T-helper 2 cell treated with Interferon-gamma antibody and Interleukin-4, amounts not matched to agents 5 μg/mL and 100 μg/mL, for 36 hours (primary cell): ENCODE results near the gene MTHFD1L.
A peak's percentile ranks its signal among the peaks of the same experiment; 100 is the strongest.

Experiments
- DNase-seq: peaks from one replicate; pipeline ENCODE4 v3.0.0; 2021; ENCODE audit warnings: low spot score
- H3K27ac Mint-ChIP-seq: one replicate; pipeline ENCODE4 v1.8.0; 2021; ENCODE audit warnings: mild to moderate bottlenecking, mixed read lengths
- H3K27me3 Mint-ChIP-seq: one replicate; pipeline ENCODE4 v1.8.0; 2021; ENCODE audit warnings: low read depth, mixed read lengths
- H3K36me3 Mint-ChIP-seq: one replicate; pipeline ENCODE4 v1.8.0; 2021; ENCODE audit warnings: low read depth, mixed read lengths
- H3K4me1 Mint-ChIP-seq: one replicate; pipeline ENCODE4 v1.8.0; 2021; ENCODE audit warnings: low read depth, mixed read lengths
- H3K4me3 Mint-ChIP-seq: one replicate; pipeline ENCODE4 v1.8.0; 2022; ENCODE audit warnings: mild to moderate bottlenecking, moderate library complexity, mixed read lengths
- H3K9me3 Mint-ChIP-seq: one replicate; pipeline ENCODE4 v1.8.0; 2021; ENCODE audit warnings: mixed read lengths

The MTHFD1L gene

DNA sequence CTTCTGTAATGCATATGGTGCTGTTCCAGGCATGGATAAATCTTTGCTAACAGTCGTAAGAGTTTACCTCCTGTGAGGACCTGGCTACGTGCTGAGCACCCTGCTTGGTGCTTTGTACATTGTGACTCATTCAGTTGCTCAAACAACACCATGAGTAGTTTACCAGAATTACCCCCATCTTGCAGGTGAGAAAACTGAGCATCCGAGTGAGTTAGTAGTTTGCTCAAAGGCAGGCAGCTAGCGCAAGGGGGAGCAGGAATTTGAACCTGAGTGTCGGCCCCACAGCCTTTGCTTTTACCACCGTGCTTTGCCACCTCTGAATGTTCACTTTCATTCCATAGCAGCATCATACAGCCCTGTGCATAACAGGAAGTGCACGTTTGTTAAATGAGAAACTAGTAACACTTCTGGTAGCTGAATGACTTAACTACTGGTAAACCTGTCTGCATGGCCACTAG lies 121.9 kb downstream of the MTHFD1L start:
- Mint-ChIP-seq H3K36me3 (peaks cover 18% of the 10 kb centered on the region), H3K27ac (peak overlapping the region; percentile 96), H3K27me3 (no peaks in the 10 kb centered on the region), H3K4me1 (peaks cover 9% of the 10 kb centered on the region), H3K4me3 (peak overlapping the region; percentile 79), H3K9me3 (no peaks in the 10 kb centered on the region)
- peak; percentile 44 for DNase-seq

DNA sequence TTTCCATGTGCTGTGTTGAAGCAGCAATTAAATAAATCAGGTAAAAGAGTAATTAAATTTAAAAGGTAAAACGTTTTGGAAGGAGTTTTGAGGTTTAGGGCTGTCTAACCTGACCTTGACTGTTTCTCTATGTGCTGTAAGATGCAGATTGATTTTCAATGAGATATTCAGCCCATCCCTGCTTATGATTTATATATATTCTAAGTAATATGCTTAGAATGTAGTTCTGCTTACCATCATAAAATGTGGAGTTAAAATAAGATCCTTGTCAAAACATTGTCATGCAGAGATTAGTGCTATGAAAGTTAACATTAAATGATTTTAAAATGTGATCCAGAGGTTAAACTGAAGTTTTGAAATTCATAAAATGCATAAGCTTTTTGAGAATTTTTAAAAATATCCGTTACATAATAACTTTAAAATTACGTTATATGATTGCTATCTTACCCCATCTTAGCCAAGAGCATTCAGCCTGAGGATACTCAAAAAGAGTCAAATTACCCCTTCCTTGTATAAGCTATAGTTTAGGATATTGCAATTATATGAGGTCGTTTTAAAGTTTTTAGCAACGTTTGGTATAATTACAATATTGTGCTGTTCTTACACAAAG lies 122.5 kb downstream of the MTHFD1L start:
- no peaks in the 10 kb centered on the region for H3K27me3 Mint-ChIP-seq
- H3K4me3 Mint-ChIP-seq, result peak overlapping the region; percentile 79
- peaks cover 9% of the 10 kb centered on the region for H3K4me1 Mint-ChIP-seq
- no peaks in the 10 kb centered on the region for H3K9me3 Mint-ChIP-seq
- peak overlapping the region; percentile 96 for H3K27ac Mint-ChIP-seq
- no peak for DNase-seq
- peaks cover 19% of the 10 kb centered on the region for H3K36me3 Mint-ChIP-seq

DNA sequence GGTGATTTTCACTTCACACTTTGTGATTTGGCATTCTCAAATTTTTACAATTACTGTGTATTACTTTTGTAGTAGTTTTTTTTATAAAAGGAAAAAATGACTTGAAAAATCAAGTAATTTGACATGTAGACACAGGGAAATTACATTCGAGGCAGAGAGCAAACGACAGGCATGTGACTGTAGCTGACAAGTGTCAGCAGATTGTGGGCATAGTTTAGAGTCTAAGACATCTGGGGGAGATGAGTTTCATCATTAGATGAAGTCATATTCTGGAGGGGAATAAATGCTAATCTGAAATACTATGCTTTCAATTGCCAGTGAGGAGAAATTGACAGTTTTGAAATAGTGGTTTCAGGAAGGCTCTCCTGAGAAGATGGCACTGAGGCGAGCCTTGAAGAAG lies 126.0 kb downstream of the MTHFD1L start:
- Mint-ChIP-seq H3K36me3 (peaks cover 27% of the 10 kb centered on the region), H3K9me3 (peaks cover 5% of the 10 kb centered on the region), H3K27me3 (no peaks in the 10 kb centered on the region), H3K27ac (no peak overlapping the region), H3K4me3 (no peak overlapping the region), H3K4me1 (peaks cover 9% of the 10 kb centered on the region)
- DNase-seq, result no peak

DNA sequence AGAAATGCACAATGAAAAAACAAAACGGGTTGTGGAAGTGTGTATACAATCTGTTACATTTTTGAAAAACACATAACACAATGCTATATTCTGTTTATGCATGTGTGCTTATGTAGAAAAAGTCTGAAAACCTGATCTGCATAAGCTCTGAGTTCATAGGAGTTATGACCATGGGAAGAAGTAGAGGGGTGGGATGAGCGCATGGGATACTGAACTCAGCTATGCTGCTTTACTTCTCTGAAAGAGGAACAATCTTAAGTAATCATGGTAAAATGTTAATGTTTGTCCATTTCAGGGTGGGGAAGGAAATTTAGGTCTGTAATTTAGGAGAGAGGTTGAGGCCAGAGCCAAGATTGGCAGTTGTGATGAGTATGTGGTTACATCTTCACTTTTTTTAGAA lies 126.8 kb downstream of the MTHFD1L start:
- no peak overlapping the region for H3K27ac Mint-ChIP-seq
- H3K4me1 Mint-ChIP-seq, result peaks cover 6% of the 10 kb centered on the region
- no peak overlapping the region for H3K4me3 Mint-ChIP-seq
- peaks cover 5% of the 10 kb centered on the region for H3K9me3 Mint-ChIP-seq
- peaks cover 28% of the 10 kb centered on the region for H3K36me3 Mint-ChIP-seq
- DNase-seq, result no peak
- no peaks in the 10 kb centered on the region for H3K27me3 Mint-ChIP-seq

DNA sequence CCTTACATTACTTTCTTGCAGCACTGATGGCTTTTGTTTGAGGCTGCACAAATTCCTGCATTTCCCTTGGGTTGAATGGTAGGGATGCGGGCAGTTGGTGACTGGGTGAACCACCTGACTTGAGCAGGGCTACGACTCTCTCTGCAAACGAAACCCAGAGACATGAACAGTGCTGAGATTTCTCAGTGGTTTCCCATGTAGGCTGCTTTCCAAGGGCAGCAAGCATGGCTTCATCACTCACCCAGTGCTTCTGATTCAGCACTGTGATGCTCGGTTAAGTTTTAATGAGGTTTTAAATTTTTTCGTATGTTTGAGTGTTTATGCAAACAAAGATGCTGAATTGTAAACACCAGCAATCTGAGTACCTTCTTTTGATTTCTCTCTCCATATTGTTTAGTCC lies 127.2 kb downstream of the MTHFD1L start:
- Mint-ChIP-seq H3K27me3 (no peaks in the 10 kb centered on the region), H3K9me3 (peaks cover 5% of the 10 kb centered on the region), H3K4me3 (no peak overlapping the region), H3K27ac (no peak overlapping the region), H3K36me3 (peaks cover 28% of the 10 kb centered on the region), H3K4me1 (peaks cover 2% of the 10 kb centered on the region)
- DNase-seq, result no peak

DNA sequence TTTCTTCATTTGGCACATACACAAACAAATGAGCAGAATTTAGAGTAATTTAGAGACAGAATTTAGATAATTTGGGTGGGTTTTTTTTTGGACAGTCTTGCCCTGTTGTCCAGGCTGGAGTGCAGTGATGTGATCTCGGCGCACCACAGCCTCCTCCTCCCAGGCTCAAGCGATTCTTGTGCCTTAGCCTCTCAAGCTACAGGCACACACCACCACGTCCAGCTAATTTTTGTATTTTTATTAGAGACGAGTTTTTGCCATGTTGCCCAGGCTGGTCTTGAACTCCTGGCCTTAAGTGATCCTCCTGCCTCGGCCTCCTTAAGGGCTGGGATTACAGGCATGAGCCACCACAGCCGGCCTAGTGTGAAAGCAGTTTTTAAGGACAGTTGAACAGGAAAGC lies 127.8 kb downstream of the MTHFD1L start:
- no peak for DNase-seq
- Mint-ChIP-seq H3K9me3 (peaks cover 5% of the 10 kb centered on the region), H3K36me3 (peaks cover 30% of the 10 kb centered on the region), H3K4me1 (peaks cover 2% of the 10 kb centered on the region), H3K4me3 (no peak overlapping the region), H3K27ac (no peak overlapping the region), H3K27me3 (no peaks in the 10 kb centered on the region)

DNA sequence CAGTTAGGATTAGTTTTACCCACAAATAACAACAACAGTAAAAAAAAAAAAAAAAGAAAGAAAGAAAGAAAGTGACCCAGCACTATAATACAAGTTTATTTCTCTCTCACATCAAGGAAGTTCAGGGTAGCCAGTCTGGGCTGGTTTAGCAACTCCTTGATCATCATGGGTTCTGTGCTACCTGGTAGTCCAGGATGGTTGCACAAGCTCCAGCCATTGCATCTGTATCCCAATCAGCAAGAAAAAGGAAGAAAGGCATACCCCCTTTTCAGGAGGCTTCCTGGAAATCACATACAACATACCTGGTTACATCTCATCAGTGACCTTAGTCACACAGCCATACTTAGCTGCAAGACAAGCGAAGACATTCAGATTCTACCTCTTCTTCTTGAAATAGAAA lies 128.5 kb downstream of the MTHFD1L start:
- Mint-ChIP-seq H3K36me3 (peaks cover 30% of the 10 kb centered on the region), H3K27me3 (no peaks in the 10 kb centered on the region), H3K4me1 (peaks cover 2% of the 10 kb centered on the region), H3K9me3 (peaks cover 5% of the 10 kb centered on the region), H3K4me3 (no peak overlapping the region), H3K27ac (no peak overlapping the region)
- no peak for DNase-seq

DNA sequence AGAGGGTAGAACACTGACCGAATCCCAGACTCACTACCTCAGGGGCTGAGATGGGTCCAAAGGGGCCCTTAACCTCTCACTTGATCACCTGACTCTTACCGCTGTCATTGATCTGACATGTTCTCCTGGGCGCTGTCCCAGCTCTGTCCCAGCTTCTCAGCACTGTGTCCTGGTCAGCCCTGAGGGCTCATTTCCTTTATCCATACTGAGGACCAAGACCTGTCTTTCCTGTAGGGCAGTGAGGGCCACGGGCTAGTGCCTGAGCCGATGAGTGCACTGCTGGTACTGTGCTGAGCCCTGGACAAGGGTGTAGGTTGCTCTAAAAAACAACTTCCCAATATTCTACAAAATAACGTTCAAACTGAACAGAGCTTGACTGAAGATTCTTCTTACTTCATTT lies 131.5 kb downstream of the MTHFD1L start:
- H3K4me3 Mint-ChIP-seq, result no peak overlapping the region
- H3K27ac Mint-ChIP-seq, result no peak overlapping the region
- H3K27me3 Mint-ChIP-seq, result no peaks in the 10 kb centered on the region
- H3K9me3 Mint-ChIP-seq, result peaks cover 5% of the 10 kb centered on the region
- H3K36me3 Mint-ChIP-seq, result peaks cover 24% of the 10 kb centered on the region
- no peak for DNase-seq
- H3K4me1 Mint-ChIP-seq, result peaks cover 6% of the 10 kb centered on the region

DNA sequence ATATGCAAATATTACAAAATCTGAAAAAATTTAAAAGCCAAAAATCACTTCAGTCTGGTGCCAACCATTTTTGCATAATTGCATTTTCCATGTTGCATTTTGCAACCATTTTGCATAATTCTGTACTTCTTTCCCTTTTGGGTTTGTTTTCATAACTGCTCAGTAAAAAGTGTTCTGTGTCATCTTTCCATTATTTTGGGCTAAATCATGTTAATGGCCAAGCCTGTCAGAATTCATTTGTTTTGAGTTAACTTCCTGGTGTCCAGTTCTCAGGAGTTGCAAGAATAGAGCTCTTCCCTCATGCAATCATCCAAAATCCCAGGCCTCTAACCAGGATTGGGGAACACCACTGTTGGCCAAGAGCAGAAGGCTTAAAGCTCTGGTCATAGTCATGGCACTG lies 133.6 kb downstream of the MTHFD1L start:
- Mint-ChIP-seq H3K9me3 (peaks cover 4% of the 10 kb centered on the region), H3K4me1 (peaks cover 8% of the 10 kb centered on the region), H3K4me3 (no peak overlapping the region), H3K36me3 (peaks cover 13% of the 10 kb centered on the region), H3K27ac (no peak overlapping the region), H3K27me3 (no peaks in the 10 kb centered on the region)
- DNase-seq, result no peak

DNA sequence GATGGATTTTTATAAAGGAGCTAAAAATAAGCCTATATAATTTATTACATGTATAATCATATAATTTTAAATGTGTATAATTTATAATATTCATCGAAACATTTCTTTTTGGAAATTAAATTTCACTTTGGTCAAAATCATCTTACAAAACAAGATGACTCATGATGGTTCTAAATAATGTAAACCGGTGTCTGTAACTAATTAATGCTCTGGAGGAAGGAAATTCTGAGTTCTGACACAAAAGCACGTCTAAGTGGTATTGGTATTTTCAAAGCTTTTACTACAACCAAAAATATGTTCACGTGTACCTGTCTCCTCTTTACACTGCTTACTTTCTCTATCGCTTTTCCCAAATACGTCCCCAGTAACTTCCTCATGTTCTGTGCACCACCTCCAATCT lies 134.1 kb downstream of the MTHFD1L start:
- H3K36me3 Mint-ChIP-seq, result peaks cover 11% of the 10 kb centered on the region
- DNase-seq, result no peak
- H3K4me1 Mint-ChIP-seq, result peaks cover 12% of the 10 kb centered on the region
- H3K4me3 Mint-ChIP-seq, result no peak overlapping the region
- H3K27ac Mint-ChIP-seq, result no peak overlapping the region
- H3K27me3 Mint-ChIP-seq, result no peaks in the 10 kb centered on the region
- no peaks in the 10 kb centered on the region for H3K9me3 Mint-ChIP-seq

DNA sequence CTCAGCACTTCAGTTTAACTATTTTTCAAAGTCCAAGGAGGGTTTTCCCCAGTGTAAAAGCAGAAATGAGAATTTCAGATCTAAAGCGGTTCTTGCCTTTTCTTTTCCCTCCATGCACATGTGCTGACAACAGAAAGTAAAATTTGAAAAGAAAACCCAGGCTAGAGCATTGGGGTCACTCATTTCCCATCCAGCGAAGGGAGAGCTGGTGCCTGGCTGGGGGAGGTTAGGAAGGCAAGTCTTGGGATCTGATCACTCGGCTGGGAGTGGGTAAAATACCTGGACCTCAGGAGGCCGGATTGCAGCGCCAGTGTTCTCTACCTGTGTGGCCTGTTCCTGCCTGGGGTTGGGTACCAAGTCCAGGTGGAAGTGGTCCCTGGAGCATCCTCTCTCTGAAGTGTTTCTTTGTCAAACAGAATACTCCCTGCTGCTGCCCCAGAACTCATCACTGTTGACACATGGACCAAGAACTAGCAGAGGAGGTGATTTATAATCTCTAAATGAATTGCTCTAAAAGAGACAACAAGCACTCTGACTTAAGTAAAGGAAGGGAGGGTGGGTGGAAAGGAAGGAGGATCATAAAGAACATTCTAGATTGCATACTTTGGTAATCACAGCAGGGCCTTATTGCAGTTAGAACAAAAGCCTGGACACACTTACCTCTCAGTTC lies 136.0 kb downstream of the MTHFD1L start:
- DNase-seq, result no peak
- Mint-ChIP-seq H3K9me3 (no peaks in the 10 kb centered on the region), H3K4me1 (peaks cover 27% of the 10 kb centered on the region), H3K27ac (peak overlapping the region; percentile 37), H3K4me3 (no peak overlapping the region), H3K27me3 (no peaks in the 10 kb centered on the region), H3K36me3 (peaks cover 12% of the 10 kb centered on the region)

DNA sequence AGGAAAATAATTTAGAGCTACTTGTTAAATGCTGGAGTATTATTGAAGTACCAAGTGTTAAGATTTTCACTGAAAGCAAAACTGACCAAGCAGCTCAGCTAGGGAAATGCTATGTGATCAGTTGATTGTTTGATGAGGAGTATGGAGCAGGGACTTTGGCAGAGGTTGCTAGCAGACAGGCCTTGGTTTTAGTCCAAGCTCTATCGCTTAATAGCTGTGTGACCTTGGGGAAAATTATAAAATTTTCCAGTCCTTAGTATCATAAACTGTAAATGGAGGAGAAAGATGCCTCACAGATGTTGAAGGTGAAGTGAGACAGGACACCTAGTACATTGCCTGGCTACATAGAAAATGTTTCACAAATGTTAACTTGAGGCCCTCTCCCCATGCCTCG lies 136.6 kb downstream of the MTHFD1L start:
- no peak overlapping the region for H3K4me3 Mint-ChIP-seq

DNA sequence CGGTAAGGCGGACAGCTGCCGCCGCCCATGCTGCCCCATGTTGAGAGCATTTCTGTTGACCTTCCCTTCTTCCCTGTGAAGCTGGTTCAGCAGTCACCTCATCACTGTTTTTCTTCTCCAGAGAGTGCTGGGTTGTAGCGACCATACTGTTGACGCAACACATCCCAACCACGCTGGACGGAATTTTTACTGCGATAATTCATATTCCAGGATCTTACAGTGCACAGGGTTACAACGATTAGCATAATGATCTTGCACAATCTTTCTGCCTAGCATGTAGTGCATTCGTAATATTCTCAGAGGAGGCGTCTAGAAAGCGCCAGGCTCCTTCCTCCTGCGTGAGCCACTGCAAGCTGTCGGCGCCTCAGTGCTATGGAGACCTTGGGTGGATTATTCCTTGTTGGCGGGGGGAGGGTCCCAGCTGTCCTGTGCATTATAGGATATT lies 137.0 kb downstream of the MTHFD1L start:
- peaks cover 33% of the 10 kb centered on the region for H3K4me1 Mint-ChIP-seq
- H3K9me3 Mint-ChIP-seq, result no peaks in the 10 kb centered on the region
- H3K27ac Mint-ChIP-seq, result no peak overlapping the region
- peaks cover 17% of the 10 kb centered on the region for H3K36me3 Mint-ChIP-seq
- no peaks in the 10 kb centered on the region for H3K27me3 Mint-ChIP-seq
- H3K4me3 Mint-ChIP-seq, result no peak overlapping the region
- no peak for DNase-seq

More for the DNA sequence above, 136.6 kb downstream of the MTHFD1L start:
- no peak for DNase-seq
- H3K9me3 Mint-ChIP-seq, result no peaks in the 10 kb centered on the region
- peaks cover 32% of the 10 kb centered on the region for H3K4me1 Mint-ChIP-seq
- H3K27ac Mint-ChIP-seq, result peak overlapping the region; percentile 37
- no peaks in the 10 kb centered on the region for H3K27me3 Mint-ChIP-seq
- peaks cover 15% of the 10 kb centered on the region for H3K36me3 Mint-ChIP-seq

DNA sequence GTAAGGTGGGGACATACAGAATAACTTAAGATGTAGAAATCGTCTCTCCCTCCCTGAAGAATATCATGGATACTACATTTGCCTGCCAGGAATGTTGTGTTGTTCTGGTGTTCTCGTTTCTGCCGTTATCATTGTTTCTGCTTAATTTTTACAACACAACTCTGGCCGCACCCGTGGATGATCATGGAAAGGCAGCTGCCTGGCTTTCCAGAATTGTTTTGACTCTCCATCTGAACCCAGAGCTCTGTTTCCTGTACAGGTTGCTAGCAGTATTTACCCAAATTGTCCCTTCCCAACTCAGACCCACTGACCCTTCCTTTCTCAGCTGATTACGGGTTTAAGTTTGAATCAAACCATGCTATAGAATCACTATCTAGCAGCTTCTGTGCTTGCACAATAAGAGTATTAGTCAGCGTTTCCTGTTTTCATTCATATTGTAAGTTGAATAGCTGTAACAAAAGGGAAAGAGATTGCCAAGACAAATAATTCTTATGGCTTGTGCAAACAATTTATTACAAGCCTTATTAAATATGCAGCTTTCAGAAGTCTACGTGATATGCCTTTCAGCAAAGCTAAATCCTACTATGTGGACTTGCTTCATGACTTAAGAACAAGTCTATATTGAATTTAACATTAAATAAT lies 139.0 kb downstream of the MTHFD1L start:
- H3K36me3 Mint-ChIP-seq, result peaks cover 18% of the 10 kb centered on the region
- H3K4me1 Mint-ChIP-seq, result peaks cover 31% of the 10 kb centered on the region
- H3K27ac Mint-ChIP-seq, result peak overlapping the region; percentile 82
- DNase-seq, result no peak
- peak overlapping the region; percentile 40 for H3K4me3 Mint-ChIP-seq
- no peaks in the 10 kb centered on the region for H3K9me3 Mint-ChIP-seq
- no peaks in the 10 kb centered on the region for H3K27me3 Mint-ChIP-seq
